HG03378 (cell line): ENCODE measurements around the gene C17orf58.
"Not testable (repeated sequence)": the region's sequence is repeated elsewhere in the genome, so short reads cannot be mapped to it uniquely, and the experiment has no call there.

Experiments
- ATAC-seq: cut with Tn5 transposase; IDR thresholded peaks from one replicate; pipeline ENCODE4 v1.9.1; 2021; ENCODE audit warnings: mild to moderate bottlenecking, moderate library complexity; ENCODE audit not compliant: unreplicated experiment

C17orf58 gene

GRCh38 chr17:67996301-67997171 lies at the start of gene C17orf58:
TSS of gene C17orf58 (minus strand) at chr17:67996469. CDS start at chr17:67996198, 271 bp downstream.
- not testable (repeated sequence) for ATAC-seq

GRCh38 chr17:68036304-68037147 lies 40.3 kb upstream of the C17orf58 start:
- no peak for ATAC-seq

- peak; percentile 87 for ATAC-seq
Observed at GRCh38 chr17:68035523-68036303, 39.4 kb upstream of the C17orf58 start, which contains the start of gene KPNA2. TSS of gene KPNA2 (plus strand) at chr17:68035735. CDS start at chr17:68037133, 1,398 bp downstream.

GRCh38 chr17:68035131-68035522 lies 38.9 kb upstream of the C17orf58 start:
- peak; percentile 72 for ATAC-seq

- no peak for ATAC-seq
Observed at GRCh38 chr17:68034452-68034776, 38.1 kb upstream of the C17orf58 start.

- no peak for ATAC-seq
Observed at GRCh38 chr17:68033636-68034451, 37.6 kb upstream of the C17orf58 start.

GRCh38 chr17:68029512-68030215 lies 33.4 kb upstream of the C17orf58 start:
- no peak for ATAC-seq

- not testable (repeated sequence) for ATAC-seq
Observed at GRCh38 chr17:68022547-68022946, 26.3 kb upstream of the C17orf58 start.

GRCh38 chr17:68021963-68022362 lies 25.7 kb upstream of the C17orf58 start:
- ATAC-seq = no peak

- ATAC-seq = not testable (repeated sequence)
Observed at GRCh38 chr17:68020791-68021190, 24.5 kb upstream of the C17orf58 start.

- ATAC-seq = no peak
Observed at GRCh38 chr17:68020409-68020756, 24.1 kb upstream of the C17orf58 start.

GRCh38 chr17:68019675-68020408 lies 23.6 kb upstream of the C17orf58 start:
- peak; percentile 83 for ATAC-seq

GRCh38 chr17:68019336-68019674 lies 23.0 kb upstream of the C17orf58 start:
- ATAC-seq = no peak

- not testable (repeated sequence) for ATAC-seq
Observed at GRCh38 chr17:68018493-68018892, 22.2 kb upstream of the C17orf58 start.

- ATAC-seq = no peak
Observed at GRCh38 chr17:68016838-68017237, 20.6 kb upstream of the C17orf58 start.

- ATAC-seq = no peak
Observed at GRCh38 chr17:68015081-68015723, 18.9 kb upstream of the C17orf58 start.

- no peak for ATAC-seq
Observed at GRCh38 chr17:68013385-68013784, 17.1 kb upstream of the C17orf58 start.

GRCh38 chr17:68011199-68011665 lies 15.0 kb upstream of the C17orf58 start:
- no peak for ATAC-seq
